DND-41 (cell line): ENCODE results near the gene BOD1L2.

Experiments used
- EZH2 ChIP-seq: IDR thresholded peaks from 3 replicates; pipeline ENCODE4 v1.6.1; 2012; ENCODE audit warnings: borderline replicate concordance, low read depth, mild to moderate bottlenecking, moderate library complexity, low read length, inconsistent platforms; ENCODE audit not compliant: severe bottlenecking
- TF ChIP-seq, protein P1 (sequence below): IDR thresholded peaks from 2 replicates; pipeline ENCODE4 v1.5.1; 2012; ENCODE audit warnings: borderline replicate concordance, low read length, moderate library complexity, mild to moderate bottlenecking; ENCODE audit not compliant: poor library complexity, severe bottlenecking; ENCODE audit errors: extremely low read depth

DNA sequence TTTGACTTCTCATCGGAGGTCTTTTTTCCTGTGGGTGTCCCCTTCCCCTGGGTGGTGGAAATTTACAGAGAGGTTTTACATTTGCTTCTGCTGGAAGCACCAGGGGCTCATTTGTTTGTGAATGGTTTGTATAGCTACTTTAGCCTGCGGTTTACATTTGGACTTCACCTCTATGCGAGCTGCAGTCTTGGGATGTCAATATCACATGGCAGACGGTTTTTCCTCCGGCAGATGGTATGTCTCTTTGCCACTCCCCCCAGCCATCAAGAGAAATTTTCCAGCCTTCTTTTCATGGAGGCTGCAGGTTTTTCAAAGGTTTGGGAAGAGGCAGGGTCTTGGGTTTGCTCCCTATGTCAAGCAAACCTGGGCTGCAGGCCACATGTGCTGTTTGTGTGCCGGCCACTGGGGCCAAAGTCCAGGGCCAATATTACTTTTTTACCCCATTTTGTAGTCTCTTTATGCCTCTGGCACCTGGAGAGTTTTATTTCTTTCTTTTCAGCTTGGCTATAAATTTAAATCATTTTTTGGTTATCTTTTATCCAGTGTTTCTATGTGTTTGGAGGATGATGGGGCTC lies 23.9 kb upstream of the BOD1L2 start:
- TF ChIP-seq, protein P1, sequence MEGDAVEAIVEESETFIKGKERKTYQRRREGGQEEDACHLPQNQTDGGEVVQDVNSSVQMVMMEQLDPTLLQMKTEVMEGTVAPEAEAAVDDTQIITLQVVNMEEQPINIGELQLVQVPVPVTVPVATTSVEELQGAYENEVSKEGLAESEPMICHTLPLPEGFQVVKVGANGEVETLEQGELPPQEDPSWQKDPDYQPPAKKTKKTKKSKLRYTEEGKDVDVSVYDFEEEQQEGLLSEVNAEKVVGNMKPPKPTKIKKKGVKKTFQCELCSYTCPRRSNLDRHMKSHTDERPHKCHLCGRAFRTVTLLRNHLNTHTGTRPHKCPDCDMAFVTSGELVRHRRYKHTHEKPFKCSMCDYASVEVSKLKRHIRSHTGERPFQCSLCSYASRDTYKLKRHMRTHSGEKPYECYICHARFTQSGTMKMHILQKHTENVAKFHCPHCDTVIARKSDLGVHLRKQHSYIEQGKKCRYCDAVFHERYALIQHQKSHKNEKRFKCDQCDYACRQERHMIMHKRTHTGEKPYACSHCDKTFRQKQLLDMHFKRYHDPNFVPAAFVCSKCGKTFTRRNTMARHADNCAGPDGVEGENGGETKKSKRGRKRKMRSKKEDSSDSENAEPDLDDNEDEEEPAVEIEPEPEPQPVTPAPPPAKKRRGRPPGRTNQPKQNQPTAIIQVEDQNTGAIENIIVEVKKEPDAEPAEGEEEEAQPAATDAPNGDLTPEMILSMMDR: no peak
- TF ChIP-seq EZH2: no peak
